ENCODE data around the gene PACRGL. TPM values are rescaled to one million over a fixed set of nuclear protein-coding genes. Genes with fewer than 3 reads are reported as not detected.

PACRGL gene
- 65.8 TPM for total RNA-seq

GRCh38 chr4:20700007-20700761 is at the start of gene PACRGL:
PACRGL (plus strand) TSS chr4:20700458; CDS start chr4:20704482, 4,024 bp downstream.

Data from metanephros (tissue), 1 donor.